Neural crest cell (in vitro differentiated cells): ENCODE results near the gene ABI3. TPM values are rescaled to one million over a fixed set of nuclear protein-coding genes. Genes with fewer than 3 reads are reported as not detected.

Experiments
- DNase-seq: peaks from one replicate; pipeline ENCODE4 v3.0.0; 2021; ENCODE audit warnings: low read depth, mixed read lengths, low spot score
- H3K27ac Mint-ChIP-seq: one replicate; pipeline ENCODE4 v1.8.0; 2021; ENCODE audit warnings: mild to moderate bottlenecking, mixed read lengths; ENCODE audit not compliant: unreplicated experiment
- H3K27me3 Mint-ChIP-seq: 2 replicates; pipeline ENCODE4 v1.8.0; 2021; ENCODE audit warnings: low read depth, mild to moderate bottlenecking, mixed read lengths
- H3K36me3 Mint-ChIP-seq: 2 replicates; pipeline ENCODE4 v1.8.0; 2021; ENCODE audit warnings: low read depth, mild to moderate bottlenecking, mixed read lengths
- H3K4me1 Mint-ChIP-seq: 2 replicates; pipeline ENCODE4 v1.8.0; 2021; ENCODE audit warnings: mixed read lengths
- H3K4me3 Mint-ChIP-seq: one replicate; pipeline ENCODE4 v1.8.0; 2021; ENCODE audit warnings: mild to moderate bottlenecking, mixed read lengths
- H3K9me3 Mint-ChIP-seq: 2 replicates; pipeline ENCODE4 v1.8.0; 2021; ENCODE audit warnings: mixed read lengths
- CTCF ChIP-seq: fragments of 200-600 bp; sonication (generic); conservative IDR thresholded peaks from 2 replicates; pipeline ENCODE4 v1.5.0; 2021; ENCODE audit warnings: antibody characterized with exemption, mild to moderate bottlenecking
- total RNA-seq: library from RNA; stranded (reverse); gene quantifications from 2 replicates; pipeline ENCODE4 v1.2.1, GENCODE V29; 2021

The ABI3 gene
- total RNA-seq, 1 donor from 2014 or later: 1.0 TPM

- Mint-ChIP-seq H3K36me3 (no peaks in the 10 kb centered on the region), H3K4me3 (no peak overlapping the region), H3K27me3 (peaks cover 31% of the 10 kb centered on the region), H3K27ac (peak overlapping the region; percentile 5), H3K9me3 (no peaks in the 10 kb centered on the region), H3K4me1 (no peaks in the 10 kb centered on the region)
- TF ChIP-seq CTCF: no peak
- no peak for DNase-seq
Measured at GRCh38 chr17:49200423-49201083, 10.0 kb upstream of the ABI3 start.

GRCh38 chr17:49201481-49201927 lies 9.0 kb upstream of the ABI3 start:
- DNase-seq: no peak
- H3K27ac Mint-ChIP-seq: no peak overlapping the region

GRCh38 chr17:49203796-49204195 lies 6.7 kb upstream of the ABI3 start:
- no peak for TF ChIP-seq CTCF
- H3K9me3 Mint-ChIP-seq: no peaks in the 10 kb centered on the region
- H3K27ac Mint-ChIP-seq: no peak overlapping the region
- no peak overlapping the region for H3K4me3 Mint-ChIP-seq
- peaks cover 40% of the 10 kb centered on the region for H3K27me3 Mint-ChIP-seq
- H3K36me3 Mint-ChIP-seq: no peaks in the 10 kb centered on the region
- no peaks in the 10 kb centered on the region for H3K4me1 Mint-ChIP-seq
- DNase-seq: no peak

More at GRCh38 chr17:49201481-49201927, 9.0 kb upstream of the ABI3 start:
- Mint-ChIP-seq H3K9me3 (no peaks in the 10 kb centered on the region), H3K36me3 (no peaks in the 10 kb centered on the region), H3K4me1 (no peaks in the 10 kb centered on the region), H3K4me3 (no peak overlapping the region), H3K27me3 (peaks cover 31% of the 10 kb centered on the region)
- no peak for TF ChIP-seq CTCF

- H3K9me3 Mint-ChIP-seq: no peaks in the 10 kb centered on the region
- H3K27ac Mint-ChIP-seq: no peak overlapping the region
Measured at GRCh38 chr17:49204516-49204915, 6.0 kb upstream of the ABI3 start.

GRCh38 chr17:49209061-49209571 lies 1.4 kb upstream of the ABI3 start:
- no peak for DNase-seq
- Mint-ChIP-seq H3K27me3 (peaks cover 38% of the 10 kb centered on the region), H3K4me3 (no peak overlapping the region), H3K4me1 (peaks cover 9% of the 10 kb centered on the region), H3K27ac (no peak overlapping the region), H3K9me3 (no peaks in the 10 kb centered on the region), H3K36me3 (no peaks in the 10 kb centered on the region)
- no peak for TF ChIP-seq CTCF

More at GRCh38 chr17:49204516-49204915, 6.0 kb upstream of the ABI3 start:
- no peak for DNase-seq
- no peak overlapping the region for H3K4me3 Mint-ChIP-seq
- TF ChIP-seq CTCF: no peak
- H3K4me1 Mint-ChIP-seq: no peaks in the 10 kb centered on the region
- H3K36me3 Mint-ChIP-seq: no peaks in the 10 kb centered on the region
- peaks cover 47% of the 10 kb centered on the region for H3K27me3 Mint-ChIP-seq
